GM04504 (cell line): ENCODE measurements around the gene CCDC40.
"Not testable (repeated sequence)": the region's sequence is repeated elsewhere in the genome, so short reads cannot be mapped to it uniquely, and the experiment has no call there.

Source experiments
- DNase-seq: peaks from one replicate; pipeline ENCODE4 v3.0.0-alpha.2; 2012; ENCODE audit warnings: low read depth

The CCDC40 gene

GRCh38 chr17:80035937-80036714, at the start of gene CCDC40:
Gene CCDC40, plus strand, starts transcription at chr17:80036642. Its CDS starts 21 bp downstream, at chr17:80036663.
- DNase-seq: peak; percentile 61

- no peak for DNase-seq
These were observed 49.1 kb upstream of the CCDC40 start for GRCh38 chr17:79987187-79987934.

GRCh38 chr17:79987935-79988184, 48.6 kb upstream of the CCDC40 start:
- DNase-seq: no peak

GRCh38 chr17:79988185-79988971, 48.1 kb upstream of the CCDC40 start:
- peak; percentile 44 for DNase-seq

GRCh38 chr17:79989106-79989835, 47.2 kb upstream of the CCDC40 start:
- no peak for DNase-seq

- no peak for DNase-seq
These were observed 46.3 kb upstream of the CCDC40 start for GRCh38 chr17:79990051-79990592.

- DNase-seq: no peak
These were observed 45.7 kb upstream of the CCDC40 start for GRCh38 chr17:79990704-79991103.

GRCh38 chr17:79991140-79991923, 45.1 kb upstream of the CCDC40 start:
- DNase-seq: peak; percentile 44

GRCh38 chr17:79991924-79992648, 44.4 kb upstream of the CCDC40 start:
- DNase-seq: no peak

- DNase-seq: no peak
These were observed 43.6 kb upstream of the CCDC40 start for GRCh38 chr17:79992649-79993389.

GRCh38 chr17:79993390-79994227, 42.8 kb upstream of the CCDC40 start:
- DNase-seq: no peak

- not testable (repeated sequence) for DNase-seq
These were observed 42.2 kb upstream of the CCDC40 start for GRCh38 chr17:79994228-79994569.

GRCh38 chr17:79994602-79995001, 41.8 kb upstream of the CCDC40 start:
- DNase-seq: no peak

- DNase-seq: no peak
These were observed 40.7 kb upstream of the CCDC40 start for GRCh38 chr17:79995696-79996095.

- DNase-seq: no peak
These were observed 40.2 kb upstream of the CCDC40 start for GRCh38 chr17:79996291-79996690.

- DNase-seq: no peak
These were observed 39.3 kb upstream of the CCDC40 start for GRCh38 chr17:79997011-79997660.

GRCh38 chr17:80000136-80000535, 36.3 kb upstream of the CCDC40 start:
- no peak for DNase-seq
